ENCODE results near the gene ZNF80. TPM values are rescaled to one million over a fixed set of nuclear protein-coding genes. Genes with fewer than 3 reads are reported as not detected.

The ZNF80 gene
- polyA plus RNA-seq, 1 donor (not counting 4 experiments of a cell fraction or from before 2014, with no cell fraction given), result not detected

DNA sequence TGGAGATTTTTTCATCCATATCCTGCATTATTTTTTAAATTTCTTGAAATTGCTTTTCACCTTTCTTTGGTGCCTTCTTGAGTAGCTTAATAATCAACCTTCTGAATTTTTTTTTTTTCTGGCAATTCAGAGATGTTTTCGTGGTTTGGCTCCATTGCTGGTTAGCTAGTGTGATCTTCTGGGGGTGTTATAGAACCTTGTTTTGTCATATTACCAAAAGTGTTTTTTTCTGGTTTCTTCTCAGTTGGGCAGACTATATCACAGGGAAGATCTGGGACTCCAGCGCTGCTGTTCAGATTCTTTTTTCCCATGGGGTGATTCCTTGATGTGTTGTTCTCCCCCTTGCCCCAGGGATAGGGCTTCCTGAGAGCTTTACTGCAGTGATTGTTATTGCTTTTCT, 32.6 kb upstream of the ZNF80 start:
- no peaks in the 10 kb centered on the region for H4K20me1 ChIP-seq (ENCODE audit: control insufficient read depth, extremely low read depth, insufficient read depth, low read length)
- H3K36me3 ChIP-seq (ENCODE audit: control insufficient read depth in 2 of 2, extremely low read depth in 1 of 2, insufficient read depth in 2 of 2, low read length in 2 of 2), result no peaks in the 10 kb centered on the region
- FAIRE-seq, result no peak
- no peaks in the 10 kb centered on the region for H3K79me2 ChIP-seq (ENCODE audit: control insufficient read depth, insufficient read depth, low read length)
- no peak overlapping the region for H3K27ac ChIP-seq (ENCODE audit: control insufficient read depth, insufficient read depth, low read length)
- TF ChIP-seq, protein P1, sequence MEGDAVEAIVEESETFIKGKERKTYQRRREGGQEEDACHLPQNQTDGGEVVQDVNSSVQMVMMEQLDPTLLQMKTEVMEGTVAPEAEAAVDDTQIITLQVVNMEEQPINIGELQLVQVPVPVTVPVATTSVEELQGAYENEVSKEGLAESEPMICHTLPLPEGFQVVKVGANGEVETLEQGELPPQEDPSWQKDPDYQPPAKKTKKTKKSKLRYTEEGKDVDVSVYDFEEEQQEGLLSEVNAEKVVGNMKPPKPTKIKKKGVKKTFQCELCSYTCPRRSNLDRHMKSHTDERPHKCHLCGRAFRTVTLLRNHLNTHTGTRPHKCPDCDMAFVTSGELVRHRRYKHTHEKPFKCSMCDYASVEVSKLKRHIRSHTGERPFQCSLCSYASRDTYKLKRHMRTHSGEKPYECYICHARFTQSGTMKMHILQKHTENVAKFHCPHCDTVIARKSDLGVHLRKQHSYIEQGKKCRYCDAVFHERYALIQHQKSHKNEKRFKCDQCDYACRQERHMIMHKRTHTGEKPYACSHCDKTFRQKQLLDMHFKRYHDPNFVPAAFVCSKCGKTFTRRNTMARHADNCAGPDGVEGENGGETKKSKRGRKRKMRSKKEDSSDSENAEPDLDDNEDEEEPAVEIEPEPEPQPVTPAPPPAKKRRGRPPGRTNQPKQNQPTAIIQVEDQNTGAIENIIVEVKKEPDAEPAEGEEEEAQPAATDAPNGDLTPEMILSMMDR (optimal IDR thresholded peaks at IDR 0.05 in 1 of 3, IDR thresholded peaks at IDR 0.05 in 1 of 3, conservative IDR thresholded peaks at IDR 0.05 in 1 of 3; ENCODE audit: extremely low read depth in 1 of 3, insufficient read depth in 2 of 3, low read length in 3 of 3), result no peak
- H3K27me3 ChIP-seq (ENCODE audit: control insufficient read depth, extremely low read depth, insufficient read depth, low read length), result no peaks in the 10 kb centered on the region
- no peaks in the 10 kb centered on the region for H3K9me3 ChIP-seq (ENCODE audit: control insufficient read depth, low read depth, low read length)
- no peak overlapping the region for H3K4me3 ChIP-seq (ENCODE audit: control insufficient read depth in 2 of 3, extremely low read depth in 1 of 3, insufficient read depth in 2 of 3, low read depth in 1 of 3, low read length in 3 of 3)
- DNase-seq (ENCODE audit: low read depth, low spot score), result no peak
- H3K9ac ChIP-seq (ENCODE audit: control insufficient read depth, extremely low read depth, insufficient read depth, low read length), result no peak overlapping the region
- H3K4me2 ChIP-seq (ENCODE audit: control insufficient read depth, extremely low read depth, insufficient read depth, low read depth, low read length), result no peak overlapping the region
- H3K9me1 ChIP-seq (ENCODE audit: control insufficient read depth, extremely low read depth, insufficient read depth, low read length), result no peaks in the 10 kb centered on the region
- H3K4me1 ChIP-seq (ENCODE audit: control insufficient read depth, extremely low read depth, insufficient read depth, low read length), result no peaks in the 10 kb centered on the region
- H2AFZ ChIP-seq (ENCODE audit: control insufficient read depth, low read length), result no peak overlapping the region
- dilution Hi-C loops (cut with MboI; ENCODE audit: extremely low pct_ligation_motif_present, low sequenced_read_pairs), result no loop called here

- TF ChIP-seq, protein P1 (optimal IDR thresholded peaks at IDR 0.05 in 1 of 3, IDR thresholded peaks at IDR 0.05 in 1 of 3, conservative IDR thresholded peaks at IDR 0.05 in 1 of 3; ENCODE audit: extremely low read depth in 1 of 3, insufficient read depth in 2 of 3, low read length in 3 of 3), result no peak
- TF ChIP-seq EZH2 (IDR thresholded peaks at IDR 0.05; ENCODE audit: low read length), result no peak
- dilution Hi-C loops (cut with MboI; ENCODE audit: extremely low pct_ligation_motif_present, low sequenced_read_pairs), result no loop called here
- H3K4me2 ChIP-seq (ENCODE audit: control insufficient read depth, extremely low read depth, insufficient read depth, low read depth, low read length), result no peak overlapping the region
- no peak overlapping the region for H2AFZ ChIP-seq (ENCODE audit: control insufficient read depth, low read length)
- no peaks in the 10 kb centered on the region for H3K9me1 ChIP-seq (ENCODE audit: control insufficient read depth, extremely low read depth, insufficient read depth, low read length)
- H3K4me3 ChIP-seq (ENCODE audit: control insufficient read depth in 2 of 3, extremely low read depth in 1 of 3, insufficient read depth in 2 of 3, low read depth in 1 of 3, low read length in 3 of 3), result no peak overlapping the region
- no peaks in the 10 kb centered on the region for H3K79me2 ChIP-seq (ENCODE audit: control insufficient read depth, insufficient read depth, low read length)
- H4K20me1 ChIP-seq (ENCODE audit: control insufficient read depth, extremely low read depth, insufficient read depth, low read length), result no peaks in the 10 kb centered on the region
- H3K36me3 ChIP-seq (ENCODE audit: control insufficient read depth in 2 of 2, extremely low read depth in 1 of 2, insufficient read depth in 2 of 2, low read length in 2 of 2), result no peaks in the 10 kb centered on the region
- H3K27me3 ChIP-seq (ENCODE audit: control insufficient read depth, extremely low read depth, insufficient read depth, low read length), result no peaks in the 10 kb centered on the region
- H3K27ac ChIP-seq (ENCODE audit: control insufficient read depth, insufficient read depth, low read length), result no peak overlapping the region
- FAIRE-seq (no peak), DNase-seq (ENCODE audit: low read depth, low spot score) (no peak)
- no peaks in the 10 kb centered on the region for H3K9me3 ChIP-seq (ENCODE audit: control insufficient read depth, low read depth, low read length)
- H3K4me1 ChIP-seq (ENCODE audit: control insufficient read depth, extremely low read depth, insufficient read depth, low read length), result no peaks in the 10 kb centered on the region
- no peak overlapping the region for H3K9ac ChIP-seq (ENCODE audit: control insufficient read depth, extremely low read depth, insufficient read depth, low read length)
Observed at GRCh38 chr3:114260152-114260551, 22.8 kb upstream of the ZNF80 start.

All from keratinocyte (primary cell).